Panc1 (cell line): Measurements from ENCODE around the gene FNIP2. TPM values are rescaled to one million over a fixed set of nuclear protein-coding genes. Genes with fewer than 3 reads are reported as not detected.

Experiments
- ATAC-seq: fragments of 200-7000 bp; cut with Tn5 transposase; 2 replicates; pipeline ENCODE4 v1.9.1; 2020; ENCODE audit warnings: mild to moderate bottlenecking, moderate library complexity
- BruUV-seq: library from RNA; stranded (reverse); fragments of 400-500 nt; replicated peaks from 2 replicates; lab custom pipeline; 2021; lab: Mats Ljungman, UMichigan
- CTCF ChIA-PET: fragments of 300-600 bp; sonication (Branson Sonifier 250); formaldehyde crosslinking; loops from one replicate; lab custom pipeline; 2022; ENCODE audit warnings: antibody characterized with exemption; lab: Charles Lee
- POLR2A ChIA-PET: fragments of 300-600 bp; sonication (Branson Sonifier 250); formaldehyde crosslinking; loops from one replicate; lab custom pipeline; 2022; ENCODE audit warnings: antibody characterized with exemption; lab: Charles Lee
- DNase-seq: peaks from one replicate; pipeline ENCODE4 v3.0.0-alpha.2; 2010; ENCODE audit warnings: low read depth, low spot score
- H3K27ac ChIP-seq: 2 replicates; pipeline ENCODE4 v1.5.1; 2011; ENCODE audit warnings: mild to moderate bottlenecking, low read length, inconsistent platforms
- H3K27me3 ChIP-seq: fragments of 200-500 bp; sonication (Bioruptor generic); 2 replicates; pipeline ENCODE4 v1.6.0; 2014; ENCODE audit warnings: low read length, inconsistent platforms; ENCODE audit not compliant: control insufficient read depth, insufficient read depth
- H3K36me3 ChIP-seq: fragments of 200-500 bp; sonication (Bioruptor generic); 2 replicates; pipeline ENCODE4 v1.5.1; 2014; ENCODE audit warnings: inconsistent platforms, mild to moderate bottlenecking, low read length, moderate library complexity; ENCODE audit not compliant: control insufficient read depth, insufficient read depth
- H3K4me1 ChIP-seq: 2 replicates; pipeline ENCODE4 v1.5.1; 2011; ENCODE audit warnings: inconsistent platforms, mild to moderate bottlenecking, low read length, moderate library complexity; ENCODE audit not compliant: control insufficient read depth, insufficient read depth
- H3K4me3 ChIP-seq, 2 experiments: 2 replicates each; pipeline ENCODE4 v1.5.1; 2011 to 2012; ENCODE audit warnings: low read depth in 2 of 2, low read length in 2 of 2, mild to moderate bottlenecking in 2 of 2, inconsistent platforms in 1 of 2, moderate library complexity in 1 of 2
- H3K9me3 ChIP-seq: fragments of 200-500 bp; sonication (Bioruptor generic); 2 replicates; pipeline ENCODE4 v1.5.1; 2014; ENCODE audit warnings: low read depth, mild to moderate bottlenecking, inconsistent platforms, low read length, moderate library complexity; ENCODE audit not compliant: control insufficient read depth, insufficient read depth
- CTCF ChIP-seq: fragments of 450-650 bp; IDR thresholded peaks from 2 replicates; pipeline ENCODE4 v1.5.1; 2017; ENCODE audit warnings: mild to moderate bottlenecking
- POLR2AphosphoS5 ChIP-seq: IDR thresholded peaks from 2 replicates; pipeline ENCODE4 v1.6.1; 2012; ENCODE audit warnings: mild to moderate bottlenecking, low read depth, low read length, moderate library complexity
- REST ChIP-seq, 2 experiments: IDR thresholded peaks; 2 replicates each; pipeline ENCODE4 v1.6.1; 2011 to 2012; ENCODE audit warnings: low read depth in 2 of 2, control low read depth in 1 of 2, low read length in 1 of 2, mild to moderate bottlenecking in 1 of 2, moderate library complexity in 1 of 2; ENCODE audit not compliant: insufficient read depth in 1 of 2
- SIN3A ChIP-seq: IDR thresholded peaks from 2 replicates; pipeline ENCODE4 v1.6.1; 2012; ENCODE audit warnings: low read depth, mild to moderate bottlenecking, low read length, moderate library complexity, borderline replicate concordance; ENCODE audit not compliant: insufficient read depth
- TCF7L2 ChIP-seq: IDR thresholded peaks from 2 replicates; pipeline ENCODE4 v1.6.1; 2011; ENCODE audit warnings: mild to moderate bottlenecking, low read depth, low read length, inconsistent platforms
- in situ Hi-C: cut with HindIII; loops from 2 replicates; pipeline ENCODE4 v1.10.0; 2016; ENCODE audit warnings: low sequenced_read_pairs, low pct_unique_long_range_greater_than_20kb
- intact Hi-C: fragments of 100-400 bp; cut with micrococcal nuclease; formaldehyde crosslinking; loops from one replicate; pipeline ENCODE4 v1.10.0; 2022; ENCODE audit not compliant: unreplicated experiment
- total RNA-seq: library from RNA; stranded (reverse); gene quantifications from one replicate; pipeline ENCODE4 v1.2.1, GENCODE V29; 2021; ENCODE audit not compliant: unreplicated experiment

The FNIP2 gene
- total RNA-seq, 1 experiment from 2014 or later, result 17.7 TPM

GRCh38 chr4:158863296-158863695, 94.5 kb downstream of the FNIP2 start:
- no peaks in the 10 kb centered on the region; the same call in 1 of the 2 replicates for H3K36me3 ChIP-seq
- POLR2A ChIA-PET, result no interaction called here
- intact Hi-C loops (no loop called here), in situ Hi-C loops (no loop called here)
- H3K4me3 ChIP-seq, result no peak overlapping the region
- TF ChIP-seq POLR2AphosphoS5 (no peak), REST (IDR thresholded peaks at IDR 0.05; ENCODE audit: insufficient read depth in 1 of 2, low read depth in 2 of 2, low read length in 1 of 2) (no peak), TCF7L2 (no peak), SIN3A (no peak), CTCF (no peak)
- ATAC-seq, result no peak
- H3K27ac ChIP-seq, result no peak overlapping the region
- CTCF ChIA-PET, result no interaction called here
- no peak for DNase-seq
- no peaks in the 10 kb centered on the region for H3K9me3 ChIP-seq
- H3K4me1 ChIP-seq, result no peaks in the 10 kb centered on the region
- H3K27me3 ChIP-seq, result no peaks in the 10 kb centered on the region
- no TSS peak for BruUV-seq

GRCh38 chr4:158865520-158866177, 96.8 kb downstream of the FNIP2 start:
- no TSS peak for BruUV-seq
- Histone ChIP-seq H3K4me3 (no peak overlapping the region), H3K4me1 (no peaks in the 10 kb centered on the region), H3K27ac (no peak overlapping the region), H3K9me3 (no peaks in the 10 kb centered on the region), H3K27me3 (no peaks in the 10 kb centered on the region), H3K36me3 (no peaks in the 10 kb centered on the region; the same call in 1 of the 2 replicates)
- intact Hi-C loops (no loop called here), in situ Hi-C loops (no loop called here)
- ATAC-seq (no peak), DNase-seq (no peak)
- ChIA-PET CTCF (no interaction called here), POLR2A (no interaction called here)
- TF ChIP-seq POLR2AphosphoS5 (no peak), REST (IDR thresholded peaks at IDR 0.05; ENCODE audit: insufficient read depth in 1 of 2, low read depth in 2 of 2, low read length in 1 of 2) (no peak), CTCF (no peak), SIN3A (no peak), TCF7L2 (no peak)
